Thyroid gland (tissue), 4 donors: ENCODE data around the gene FBXO30. TPM values are rescaled to one million over a fixed set of nuclear protein-coding genes. Genes with fewer than 3 reads are reported as not detected.

Source experiments
- DNase-seq, 2 donors: peaks; one replicate each; pipeline ENCODE4 v3.0.0-alpha.2; 2019
- H3K27ac ChIP-seq, 3 donors: fragments of 200-600 bp; sonication (generic); 1 replicate in 2 of 3; 2 replicates in 1 of 3; pipeline ENCODE4 v1.5.1; 2016 to 2019; ENCODE audit warnings: mild to moderate bottlenecking in 1 of 3, moderate library complexity in 1 of 3
- H3K27me3 ChIP-seq: fragments of 200-600 bp; sonication (generic); one replicate; pipeline ENCODE4 v1.5.1; 2019
- H3K36me3 ChIP-seq, 2 donors: fragments of 200-600 bp; sonication (generic); one replicate each; pipeline ENCODE4 v1.5.1; 2016 to 2019
- H3K4me1 ChIP-seq, 2 donors: fragments of 200-600 bp; sonication (generic); one replicate each; pipeline ENCODE4 v1.5.1; 2017 to 2019
- H3K4me3 ChIP-seq, 3 donors: fragments of 200-600 bp; sonication (generic); replicated peaks in 1 of 3; 1 replicate in 2 of 3; 2 replicates in 1 of 3; pipeline ENCODE4 v1.5.1; 2016; ENCODE audit warnings: mild to moderate bottlenecking in 1 of 3
- H3K9me3 ChIP-seq: fragments of 200-600 bp; sonication (generic); one replicate; pipeline ENCODE4 v1.5.1; 2017
- CTCF ChIP-seq, 6 experiments: fragments of 200-600 bp in 3 of 6; fragments of 450-650 bp in 3 of 6; sonication (generic) in 3 of 6; IDR thresholded peaks; one replicate each; pipeline ENCODE4 v1.5.1; 2016 to 2019; ENCODE audit warnings: antibody characterized with exemption in 6 of 6, mild to moderate bottlenecking in 2 of 6, inconsistent platforms in 1 of 6, moderate library complexity in 1 of 6
- POLR2A ChIP-seq, 2 donors: fragments of 450-650 bp; IDR thresholded peaks; one replicate each; pipeline ENCODE4 v1.6.1; 2017; ENCODE audit warnings: antibody characterized with exemption in 2 of 2, mild to moderate bottlenecking in 2 of 2, moderate library complexity in 1 of 2
- WGBS, 2 donors: methylation state at CpG; one replicate each; pipeline ENCODE4 v1.1.5; 2017; 5-methylcytosine and 5-hydroxymethylcytosine counted together
- intact Hi-C: fragments of 100-400 bp; cut with DNase I; formaldehyde crosslinking; loops from one replicate; pipeline ENCODE4 v1.15.1; 2023
- total RNA-seq, 4 donors: library from RNA; depleted of rRNA; stranded (reverse); fragments of >200 nt; gene quantifications; one replicate each; pipeline ENCODE4 v1.2.3, GENCODE V29; 2016

FBXO30 gene
- total RNA-seq, 4 donors from 2014 or later = 18.8 to 33.3 (median 20.8) TPM

GRCh38 chr6:145808239-145808638 is 6.4 kb downstream of the FBXO30 start:
- intact Hi-C loops = no loop called here
- 93 to 95% methylated on average over 2 of the region's 2 CpGs for WGBS, 2 donors
- no peaks in the 10 kb centered on the region for H3K27me3 ChIP-seq
- H3K4me3 ChIP-seq = no peak overlapping the region
- TF ChIP-seq POLR2A (IDR thresholded peaks at IDR 0.05) = no peak
- TF ChIP-seq CTCF (IDR thresholded peaks at IDR 0.05) = no peak
- no peak for DNase-seq
- peaks cover 8 to 10% of the 10 kb centered on the region in 2 donors for H3K36me3 ChIP-seq
- H3K4me1 ChIP-seq = peaks cover 35 to 44% of the 10 kb centered on the region in 2 donors
- peak overlapping the region in 2 of 3 donors; percentile 82 to 92 for H3K27ac ChIP-seq
- no peaks in the 10 kb centered on the region for H3K9me3 ChIP-seq

GRCh38 chr6:145802141-145802540 is 12.5 kb downstream of the FBXO30 start:
- intact Hi-C loops = no loop called here
- H3K27ac ChIP-seq = no peak overlapping the region
- DNase-seq = no peak
- H3K27me3 ChIP-seq = no peaks in the 10 kb centered on the region
- peaks cover 8 to 9% of the 10 kb centered on the region in 2 donors for H3K4me1 ChIP-seq
- H3K36me3 ChIP-seq = peaks cover 8 to 10% of the 10 kb centered on the region in 2 donors
- no peaks in the 10 kb centered on the region for H3K9me3 ChIP-seq
- no peak overlapping the region for H3K4me3 ChIP-seq
- WGBS, 2 donors = 98 to 100% methylated on average over 5 of the region's 5 CpGs
- TF ChIP-seq CTCF (IDR thresholded peaks at IDR 0.05) (no peak), POLR2A (IDR thresholded peaks at IDR 0.05) (no peak)

- H3K9me3 ChIP-seq = no peaks in the 10 kb centered on the region
- WGBS, 2 donors = 91 to 93% methylated on average over 6 of the region's 6 CpGs
- no peak overlapping the region for H3K27ac ChIP-seq
Observed at GRCh38 chr6:145801021-145801420, 13.6 kb downstream of the FBXO30 start.

GRCh38 chr6:145798530-145798929 is 16.1 kb downstream of the FBXO30 start:
- WGBS, 2 donors = 27 to 40% methylated on average over 2 of the region's 2 CpGs
- intact Hi-C loops = no loop called here

More at GRCh38 chr6:145801021-145801420, 13.6 kb downstream of the FBXO30 start:
- H3K4me1 ChIP-seq = peaks cover 8 to 9% of the 10 kb centered on the region in 2 donors
- intact Hi-C loops = no loop called here
- peaks cover 8 to 10% of the 10 kb centered on the region in 2 donors for H3K36me3 ChIP-seq
- no peaks in the 10 kb centered on the region for H3K27me3 ChIP-seq
- no peak for TF ChIP-seq POLR2A (IDR thresholded peaks at IDR 0.05)
- TF ChIP-seq CTCF (IDR thresholded peaks at IDR 0.05) = no peak
- H3K4me3 ChIP-seq = no peak overlapping the region
- no peak for DNase-seq

GRCh38 chr6:145789443-145789842 is 25.2 kb downstream of the FBXO30 start:
- intact Hi-C loops = no loop called here
- Histone ChIP-seq H3K4me1 (no peaks in the 10 kb centered on the region), H3K27me3 (no peaks in the 10 kb centered on the region), H3K27ac (no peak overlapping the region), H3K9me3 (no peaks in the 10 kb centered on the region), H3K4me3 (no peak overlapping the region), H3K36me3 (no peaks in the 10 kb centered on the region)
- TF ChIP-seq CTCF (IDR thresholded peaks at IDR 0.05) (no peak), POLR2A (IDR thresholded peaks at IDR 0.05) (no peak)
- DNase-seq = no peak
- 84 to 89% methylated on average over 3 of the region's 3 CpGs for WGBS, 2 donors

More at GRCh38 chr6:145798530-145798929, 16.1 kb downstream of the FBXO30 start:
- TF ChIP-seq POLR2A (IDR thresholded peaks at IDR 0.05) (no peak), CTCF (IDR thresholded peaks at IDR 0.05) (no peak)
- Histone ChIP-seq H3K36me3 (no peaks in the 10 kb centered on the region), H3K4me3 (no peak overlapping the region), H3K27me3 (no peaks in the 10 kb centered on the region), H3K9me3 (no peaks in the 10 kb centered on the region), H3K4me1 (peaks cover 8 to 9% of the 10 kb centered on the region in 2 donors), H3K27ac (no peak overlapping the region)
- no peak for DNase-seq
